Mesothelial cell of epicardium (in vitro differentiated cells): ENCODE measurements around the gene MSRB3. TPM values are rescaled to one million over a fixed set of nuclear protein-coding genes. Genes with fewer than 3 reads are reported as not detected.

Experiments used
- DNase-seq, 2 experiments: peaks; one replicate each; pipeline ENCODE4 v3.0.0; 2021; ENCODE audit warnings: low spot score in 2 of 2; ENCODE audit not compliant: unreplicated experiment in 2 of 2
- H3K27ac Mint-ChIP-seq: 2 replicates; pipeline ENCODE4 v1.8.0; 2021; ENCODE audit warnings: mixed read lengths
- H3K27me3 Mint-ChIP-seq: 2 replicates; pipeline ENCODE4 v1.8.0; 2021; ENCODE audit warnings: low read depth, mixed read lengths
- H3K36me3 Mint-ChIP-seq: 2 replicates; pipeline ENCODE4 v1.8.0; 2021; ENCODE audit warnings: mixed read lengths
- H3K4me1 Mint-ChIP-seq: 2 replicates; pipeline ENCODE4 v1.8.0; 2021; ENCODE audit warnings: mixed read lengths
- H3K4me3 Mint-ChIP-seq: 2 replicates; pipeline ENCODE4 v1.8.0; 2021; ENCODE audit warnings: mild to moderate bottlenecking, moderate library complexity, mixed read lengths
- H3K9me3 Mint-ChIP-seq: 2 replicates; pipeline ENCODE4 v1.8.0; 2021; ENCODE audit warnings: mixed read lengths
- CTCF ChIP-seq: fragments of 200-600 bp; sonication (generic); IDR thresholded peaks from one replicate; pipeline ENCODE4 v1.5.0; 2021; ENCODE audit warnings: antibody characterized with exemption; ENCODE audit not compliant: unreplicated experiment
- total RNA-seq: library from RNA; stranded (reverse); gene quantifications from 3 replicates; pipeline ENCODE4 v1.2.1, GENCODE V29; 2021

MSRB3 gene
- total RNA-seq, 1 donor from 2014 or later = 20.4 TPM

- Mint-ChIP-seq H3K27me3 (no peaks in the 10 kb centered on the region), H3K9me3 (peaks cover 7% of the 10 kb centered on the region), H3K4me1 (no peaks in the 10 kb centered on the region), H3K36me3 (peaks cover 3% of the 10 kb centered on the region), H3K27ac (no peak overlapping the region), H3K4me3 (no peak overlapping the region)
- no peak for DNase-seq
- TF ChIP-seq CTCF = no peak
Measured at GRCh38 chr12:65292241-65292640, 13.8 kb downstream of the MSRB3 start.

GRCh38 chr12:65293735-65294134 lies 15.3 kb downstream of the MSRB3 start:
- Mint-ChIP-seq H3K36me3 (peaks cover 3% of the 10 kb centered on the region), H3K27ac (no peak overlapping the region), H3K27me3 (no peaks in the 10 kb centered on the region), H3K9me3 (peaks cover 7% of the 10 kb centered on the region), H3K4me3 (no peak overlapping the region), H3K4me1 (no peaks in the 10 kb centered on the region)
- TF ChIP-seq CTCF = no peak
- DNase-seq = no peak

DNA sequence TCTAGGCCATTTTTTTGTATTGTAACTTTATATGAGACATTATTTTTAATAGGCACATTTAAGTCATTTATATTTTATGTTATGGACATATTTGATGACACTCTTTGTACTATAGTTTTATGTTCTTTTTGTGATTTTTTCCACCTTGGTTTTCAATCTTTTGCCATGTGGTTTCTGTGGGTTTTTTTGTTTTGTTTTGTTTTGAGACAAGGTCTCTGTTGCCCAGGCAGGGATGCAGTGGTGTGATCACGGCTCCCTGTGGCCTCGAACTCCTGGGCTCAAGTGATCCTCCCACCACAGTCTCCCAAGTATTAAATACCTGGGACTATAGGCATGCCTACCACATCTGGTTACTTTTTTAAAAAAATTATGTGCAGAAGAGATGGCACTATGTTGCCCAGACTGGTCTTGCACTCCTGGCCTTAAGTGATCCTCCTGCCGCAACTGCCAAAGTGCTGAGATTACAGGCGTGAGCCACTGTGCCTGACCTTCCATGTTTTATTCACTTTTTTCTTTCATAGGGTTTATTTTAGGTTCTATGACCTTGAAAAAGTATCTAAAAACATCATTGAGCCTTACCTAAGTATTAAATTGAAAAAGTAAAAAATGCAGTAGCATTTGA lies 16.3 kb downstream of the MSRB3 start:
- no peak overlapping the region for H3K4me3 Mint-ChIP-seq
- H3K36me3 Mint-ChIP-seq = peaks cover 3% of the 10 kb centered on the region
- no peaks in the 10 kb centered on the region for H3K27me3 Mint-ChIP-seq
- peaks cover 7% of the 10 kb centered on the region for H3K9me3 Mint-ChIP-seq
- no peak overlapping the region for H3K27ac Mint-ChIP-seq
- TF ChIP-seq CTCF = no peak
- DNase-seq = no peak
- H3K4me1 Mint-ChIP-seq = peaks cover 1% of the 10 kb centered on the region

DNA sequence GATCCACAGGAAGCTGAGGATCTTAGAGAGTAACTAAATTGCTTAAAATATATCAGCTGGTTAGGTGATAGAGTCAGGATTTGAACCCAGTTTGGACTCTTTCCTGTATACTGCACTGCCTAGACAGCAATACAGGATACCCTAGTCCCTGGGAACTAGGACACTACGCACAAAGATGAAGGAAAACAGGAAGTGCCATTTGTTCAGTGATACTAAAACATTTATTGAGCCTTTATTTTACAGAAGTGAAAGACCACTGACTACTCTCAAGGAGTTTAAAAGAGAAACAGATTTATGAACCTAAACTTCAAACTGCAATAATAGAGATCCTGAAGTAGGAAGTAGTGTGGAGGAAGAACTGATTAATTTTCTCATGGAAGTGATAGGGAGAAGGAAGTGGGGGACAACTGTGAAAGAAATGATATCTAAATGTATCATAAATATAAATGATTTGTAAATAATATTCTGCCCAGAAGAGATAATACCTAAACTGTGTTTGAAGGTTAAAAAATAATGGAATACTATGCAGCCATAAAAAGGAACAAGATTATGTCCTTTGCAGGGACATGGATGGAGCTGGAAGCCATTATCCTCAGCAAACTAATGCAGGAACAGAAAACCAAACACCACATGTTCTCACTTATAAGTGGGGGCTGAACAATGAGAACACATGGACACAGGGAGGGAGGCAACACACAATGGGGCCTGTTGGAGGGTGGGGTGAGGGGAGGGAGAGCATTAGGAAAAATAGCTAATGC lies 18.2 kb downstream of the MSRB3 start:
- Mint-ChIP-seq H3K27ac (no peak overlapping the region), H3K4me1 (peaks cover 14% of the 10 kb centered on the region), H3K36me3 (peaks cover 3% of the 10 kb centered on the region), H3K4me3 (no peak overlapping the region), H3K27me3 (no peaks in the 10 kb centered on the region), H3K9me3 (peaks cover 7% of the 10 kb centered on the region)
- DNase-seq = no peak
- TF ChIP-seq CTCF = no peak

DNA sequence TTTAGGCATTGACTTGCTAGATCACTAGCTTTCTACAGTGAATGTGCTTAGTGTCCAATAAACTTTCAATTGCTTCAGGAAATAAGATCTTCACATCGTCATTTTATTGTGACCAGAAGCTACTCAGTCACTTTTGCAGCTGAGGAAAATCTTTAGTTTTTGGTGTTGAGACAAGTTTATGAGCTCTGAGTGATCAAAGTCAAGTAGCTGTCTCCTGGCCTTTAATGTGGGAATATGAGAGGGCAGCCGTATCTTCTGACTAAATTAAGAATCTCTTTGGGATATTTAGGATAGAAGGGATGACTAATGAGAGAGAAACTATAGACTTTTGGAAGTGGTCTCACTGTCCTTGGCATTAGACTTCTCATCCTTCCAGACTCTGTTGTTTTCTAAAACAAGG lies 21.6 kb downstream of the MSRB3 start:
- no peak for TF ChIP-seq CTCF
- Mint-ChIP-seq H3K9me3 (peaks cover 7% of the 10 kb centered on the region), H3K4me1 (peaks cover 28% of the 10 kb centered on the region), H3K36me3 (peaks cover 3% of the 10 kb centered on the region), H3K4me3 (no peak overlapping the region), H3K27me3 (no peaks in the 10 kb centered on the region), H3K27ac (no peak overlapping the region)
- no peak for DNase-seq
